Measurements from ENCODE around the gene COL5A3. TPM values are rescaled to one million over a fixed set of nuclear protein-coding genes. Genes with fewer than 3 reads are reported as not detected.

COL5A3 gene
- polyA plus RNA-seq, 2 of the 4 experiments (the other 2 are of a cell fraction) = 0.12 to 0.36 TPM

GRCh38 chr19:10003271-10003670 lies 7.0 kb downstream of the COL5A3 start:
- TF ChIP-seq JUN (IDR thresholded peaks at IDR 0.05) (no peak), KDM5A (IDR thresholded peaks at IDR 0.05) (no peak), ESRRA (IDR thresholded peaks at IDR 0.05; ENCODE audit: borderline replicate concordance, low read length) (no peak), SREBF2 (IDR thresholded peaks at IDR 0.05) (no peak), CHD4 (IDR thresholded peaks at IDR 0.05; ENCODE audit: borderline replicate concordance) (no peak), GATA3 (IDR thresholded peaks at IDR 0.05; ENCODE audit: borderline replicate concordance) (no peak), BCL3 (IDR thresholded peaks at IDR 0.05) (no peak), ZFP36 (IDR thresholded peaks at IDR 0.05; ENCODE audit: borderline replicate concordance, partially characterized antibody) (no peak), CEBPB (IDR thresholded peaks at IDR 0.05) (no peak), FOSL2 (IDR thresholded peaks at IDR 0.05) (no peak), FOSL2 (CRISPR knock-in tag; IDR thresholded peaks at IDR 0.05) (no peak), MAX (IDR thresholded peaks at IDR 0.05) (no peak), FOXS1 (CRISPR knock-in tag; IDR thresholded peaks at IDR 0.05) (no peak), POLR2A (IDR thresholded peaks at IDR 0.05; ENCODE audit: low read length) (no peak), RFX5 (IDR thresholded peaks at IDR 0.05) (no peak), FOSB (CRISPR knock-in tag; IDR thresholded peaks at IDR 0.05) (no peak), CBX8 (IDR thresholded peaks at IDR 0.05) (no peak), ZC3H11A (IDR thresholded peaks at IDR 0.05) (no peak), HES2 (IDR thresholded peaks at IDR 0.05) (no peak), RNF2 (IDR thresholded peaks at IDR 0.05; ENCODE audit: borderline replicate concordance, low read depth) (no peak)
- H3K27ac ChIP-seq = no peak overlapping the region
- H3K4me1 ChIP-seq = peaks cover 5% of the 10 kb centered on the region; the same call in 2 of the 3 replicates
- CTCF ChIA-PET = interaction anchor here (1.2 kb wide), 1 partner anchor 14 kb away, joined by 3 read pairs; no protein-coding TSS in a partner anchor
- H3K9me3 ChIP-seq = no peaks in the 10 kb centered on the region
- no peak for FAIRE-seq
- DNase-seq (ENCODE audit: low read depth in 1 of 2, low spot score in 1 of 2) = no peak
- H3K4me2 ChIP-seq = no peak overlapping the region
- H3K4me3 ChIP-seq = no peak overlapping the region
- POLR2A ChIA-PET = no interaction called here
- 46% methylated on average over 6 of the region's 6 CpGs for WGBS (ENCODE audit: missing lambda C conversion rate)
- no peak for ATAC-seq

GRCh38 chr19:10001899-10002298 lies 8.4 kb downstream of the COL5A3 start:
- no peak for FAIRE-seq
- Histone ChIP-seq H3K4me3 (no peak overlapping the region), H3K27ac (peak overlapping the region in 1 of 2 experiments; percentile 33; a peak in 1 of 6 replicates), H3K9me3 (no peaks in the 10 kb centered on the region), H3K4me2 (peak overlapping the region; percentile 19; the same call in 1 of the 3 replicates), H3K4me1 (peaks cover 5% of the 10 kb centered on the region; the same call in 1 of the 3 replicates)
- ATAC-seq = peak; percentile 27 to 55; a peak in 3 of 6 replicates
- peak in 1 of 2 experiments; percentile 59 for DNase-seq (ENCODE audit: low read depth in 1 of 2, low spot score in 1 of 2)
- ChIA-PET CTCF (interaction anchor here (0.7 to 3.7 kb wide), 13 partner anchors 11 to 130 kb away, joined by 3 to 28 read pairs (median 6); no protein-coding TSS in a partner anchor), POLR2A (no interaction called here)
- 10% methylated on average over 3 of the region's 6 CpGs for WGBS (ENCODE audit: missing lambda C conversion rate)
- no peak for TF ChIP-seq JUN (IDR thresholded peaks at IDR 0.05)
- no peak for TF ChIP-seq MYC (IDR thresholded peaks at IDR 0.05; ENCODE audit: borderline replicate concordance, low read length)
- no peak for TF ChIP-seq CBX8 (IDR thresholded peaks at IDR 0.05)
- peak; percentile 14; the same call in 1 of the 3 replicates for TF ChIP-seq CTCF (IDR thresholded peaks at IDR 0.05)
- no peak for TF ChIP-seq HES2 (IDR thresholded peaks at IDR 0.05)
- TF ChIP-seq GATA3 (IDR thresholded peaks at IDR 0.05; ENCODE audit: borderline replicate concordance) = no peak
- no peak for TF ChIP-seq EHMT2 (IDR thresholded peaks at IDR 0.05; ENCODE audit: low read depth)
- no peak for TF ChIP-seq SREBF2 (IDR thresholded peaks at IDR 0.05)
- TF ChIP-seq TFCP2L1 (CRISPR knock-in tag; IDR thresholded peaks at IDR 0.05) = no peak
- TF ChIP-seq SMC3 (IDR thresholded peaks at IDR 0.05) = 0 out of 3 replicates have a peak, but pooled peaks have one; percentile 12
- TF ChIP-seq FOXS1 (CRISPR knock-in tag; IDR thresholded peaks at IDR 0.05) = no peak
- no peak for TF ChIP-seq HOXB5 (CRISPR knock-in tag; IDR thresholded peaks at IDR 0.05)
- no peak for TF ChIP-seq ZC3H11A (IDR thresholded peaks at IDR 0.05)
- no peak for TF ChIP-seq ELK1 (IDR thresholded peaks at IDR 0.05; ENCODE audit: low read depth, low read length)
- TF ChIP-seq KDM5A (IDR thresholded peaks at IDR 0.05) = no peak
- no peak for TF ChIP-seq CBX2 (IDR thresholded peaks at IDR 0.05; ENCODE audit: borderline replicate concordance, low read depth)
- TF ChIP-seq HOXA7 (CRISPR knock-in tag; IDR thresholded peaks at IDR 0.05) = no peak
- TF ChIP-seq ZFP36 (IDR thresholded peaks at IDR 0.05; ENCODE audit: borderline replicate concordance, partially characterized antibody) = no peak
- no peak for TF ChIP-seq JUNB (IDR thresholded peaks at IDR 0.05)
- no peak for TF ChIP-seq RNF2 (IDR thresholded peaks at IDR 0.05; ENCODE audit: borderline replicate concordance, low read depth)
- no peak for TF ChIP-seq ATOH8 (CRISPR knock-in tag; IDR thresholded peaks at IDR 0.05; ENCODE audit: low read depth)
- TF ChIP-seq KDM1A (IDR thresholded peaks at IDR 0.05; ENCODE audit: low read depth) = no peak
- no peak for TF ChIP-seq RCOR1 (IDR thresholded peaks at IDR 0.05; ENCODE audit: low read depth, low read length)
- TF ChIP-seq PHF8 (IDR thresholded peaks at IDR 0.05; ENCODE audit: borderline replicate concordance, low read depth) = no peak
